Measurements from ENCODE around the gene SNX4.

GRCh38 chr3:125515421-125515820 is 4.6 kb downstream of the SNX4 start:
- TF ChIP-seq EZH2 (IDR thresholded peaks at IDR 0.05; ENCODE audit: borderline replicate concordance, low read depth, low read length, severe bottlenecking) (no peak), CTCF (IDR thresholded peaks at IDR 0.05; ENCODE audit: borderline replicate concordance, extremely low read depth, low read length, poor library complexity, severe bottlenecking) (no peak)
